Measurements from ENCODE around the gene TMEM128. TPM values are rescaled to one million over a fixed set of nuclear protein-coding genes. Genes with fewer than 3 reads are reported as not detected.

Gene TMEM128
- total RNA-seq, 2 donors from 2014 or later: 16.9 to 18.7 TPM

DNA sequence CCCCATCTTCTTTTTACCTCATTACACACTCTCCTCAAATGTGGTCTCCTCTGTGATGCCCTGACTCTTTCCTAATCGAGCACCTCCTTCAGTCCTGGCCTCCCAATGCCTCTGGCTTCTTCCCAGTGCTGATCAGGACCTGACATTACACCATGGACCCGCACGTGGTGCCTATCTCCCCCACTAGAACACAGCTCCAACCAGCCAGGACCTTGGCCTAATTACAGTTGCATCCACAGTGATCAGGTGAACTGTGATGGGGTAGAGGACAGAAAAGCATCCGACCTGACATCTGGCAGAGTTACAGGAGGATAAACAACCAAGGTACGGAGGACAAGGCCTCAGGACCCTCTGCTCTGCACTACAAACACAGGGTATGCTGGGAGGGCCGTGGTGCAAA, 29.5 kb upstream of the TMEM128 start:
- H3K9me3 ChIP-seq: no peaks in the 10 kb centered on the region
- H3K4me1 ChIP-seq: no peaks in the 10 kb centered on the region
- DNase-seq: no peak
- H3K27ac ChIP-seq: no peak overlapping the region
- TF ChIP-seq, protein P1, sequence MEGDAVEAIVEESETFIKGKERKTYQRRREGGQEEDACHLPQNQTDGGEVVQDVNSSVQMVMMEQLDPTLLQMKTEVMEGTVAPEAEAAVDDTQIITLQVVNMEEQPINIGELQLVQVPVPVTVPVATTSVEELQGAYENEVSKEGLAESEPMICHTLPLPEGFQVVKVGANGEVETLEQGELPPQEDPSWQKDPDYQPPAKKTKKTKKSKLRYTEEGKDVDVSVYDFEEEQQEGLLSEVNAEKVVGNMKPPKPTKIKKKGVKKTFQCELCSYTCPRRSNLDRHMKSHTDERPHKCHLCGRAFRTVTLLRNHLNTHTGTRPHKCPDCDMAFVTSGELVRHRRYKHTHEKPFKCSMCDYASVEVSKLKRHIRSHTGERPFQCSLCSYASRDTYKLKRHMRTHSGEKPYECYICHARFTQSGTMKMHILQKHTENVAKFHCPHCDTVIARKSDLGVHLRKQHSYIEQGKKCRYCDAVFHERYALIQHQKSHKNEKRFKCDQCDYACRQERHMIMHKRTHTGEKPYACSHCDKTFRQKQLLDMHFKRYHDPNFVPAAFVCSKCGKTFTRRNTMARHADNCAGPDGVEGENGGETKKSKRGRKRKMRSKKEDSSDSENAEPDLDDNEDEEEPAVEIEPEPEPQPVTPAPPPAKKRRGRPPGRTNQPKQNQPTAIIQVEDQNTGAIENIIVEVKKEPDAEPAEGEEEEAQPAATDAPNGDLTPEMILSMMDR (IDR thresholded peaks at IDR 0.05): no peak
- intact Hi-C loops (cut with DNase I): no loop called here
- H3K36me3 ChIP-seq: peaks cover 13% of the 10 kb centered on the region
- no peaks in the 10 kb centered on the region for H3K27me3 ChIP-seq
- H3K4me3 ChIP-seq: no peak overlapping the region
- H3K9ac ChIP-seq (ENCODE audit: low read depth in 2 of 2, low read length in 2 of 2): no peak overlapping the region

DNA sequence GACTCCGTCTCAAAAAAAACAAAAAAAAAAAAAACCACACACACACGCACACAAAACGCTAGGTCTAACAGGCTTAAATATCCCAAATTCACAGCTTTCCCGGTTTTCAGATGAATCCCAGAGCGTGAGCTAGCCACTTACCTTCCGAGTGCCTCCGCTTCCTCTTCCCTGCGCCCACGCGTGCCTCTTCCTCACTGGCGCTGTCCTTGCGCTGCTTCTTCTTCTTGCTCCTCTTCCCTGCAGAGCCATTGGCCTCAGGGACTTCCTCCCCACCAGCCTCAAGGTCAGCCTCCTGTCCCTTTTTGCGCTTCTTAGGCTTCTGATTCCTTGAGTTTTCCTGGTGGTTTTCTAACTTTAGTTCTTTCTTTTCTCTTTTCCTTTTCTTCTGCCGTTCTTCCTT, 26.2 kb upstream of the TMEM128 start:
- peaks cover 8% of the 10 kb centered on the region for H3K36me3 ChIP-seq
- no peaks in the 10 kb centered on the region for H3K27me3 ChIP-seq
- TF ChIP-seq, protein P1 (IDR thresholded peaks at IDR 0.05): no peak
- no peak for DNase-seq
- no peak overlapping the region for H3K4me3 ChIP-seq
- intact Hi-C loops (cut with DNase I): no loop called here
- H3K4me1 ChIP-seq: no peaks in the 10 kb centered on the region
- H3K9ac ChIP-seq (ENCODE audit: low read depth in 2 of 2, low read length in 2 of 2): no peak overlapping the region
- no peak overlapping the region for H3K27ac ChIP-seq
- H3K9me3 ChIP-seq: no peaks in the 10 kb centered on the region

DNA sequence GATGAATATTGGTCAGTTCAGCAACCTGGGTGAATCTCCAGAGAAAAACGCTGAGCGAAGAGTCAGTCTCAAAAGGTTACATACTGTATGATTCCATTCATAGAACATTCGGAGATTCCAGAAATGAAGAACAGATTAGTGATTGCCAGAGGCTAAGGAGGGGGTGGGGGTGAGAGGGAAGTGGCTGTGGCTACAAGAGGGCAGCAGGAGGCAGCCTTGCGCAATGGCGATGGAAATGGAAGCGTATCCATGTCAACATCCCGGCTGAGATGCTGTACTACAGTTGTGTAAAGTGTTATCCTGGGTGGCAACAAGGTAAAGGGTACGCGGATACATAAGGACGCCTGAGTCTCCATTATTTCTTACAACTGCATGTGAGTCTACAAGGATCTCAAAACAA, 23.9 kb upstream of the TMEM128 start:
- Histone ChIP-seq H3K9ac (ENCODE audit: low read depth in 2 of 2, low read length in 2 of 2) (no peak overlapping the region), H3K4me3 (no peak overlapping the region), H3K9me3 (no peaks in the 10 kb centered on the region), H3K27me3 (no peaks in the 10 kb centered on the region), H3K4me1 (no peaks in the 10 kb centered on the region), H3K36me3 (no peaks in the 10 kb centered on the region), H3K27ac (no peak overlapping the region)
- TF ChIP-seq, protein P1 (IDR thresholded peaks at IDR 0.05): no peak
- DNase-seq: no peak
- intact Hi-C loops (cut with DNase I): no loop called here

DNA sequence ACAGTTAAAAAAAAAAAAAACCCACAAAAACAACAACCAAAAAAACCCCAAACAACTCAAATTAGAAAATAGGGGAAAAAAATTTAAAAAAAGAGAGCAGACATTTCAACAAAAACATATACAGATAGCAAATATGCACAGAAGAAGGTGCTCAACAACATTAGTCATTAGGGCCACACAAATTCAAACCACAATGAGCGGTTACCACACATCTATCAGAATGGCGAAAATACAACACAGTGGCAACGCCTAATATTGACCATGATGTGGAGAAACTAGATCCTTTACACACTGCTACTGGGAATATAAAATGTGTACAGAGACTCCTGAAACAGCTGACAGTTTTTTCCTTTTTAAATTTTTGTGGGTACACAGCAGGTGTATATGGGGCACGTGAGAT, 22.5 kb upstream of the TMEM128 start:
- TF ChIP-seq, protein P1 (IDR thresholded peaks at IDR 0.05): no peak

DNA sequence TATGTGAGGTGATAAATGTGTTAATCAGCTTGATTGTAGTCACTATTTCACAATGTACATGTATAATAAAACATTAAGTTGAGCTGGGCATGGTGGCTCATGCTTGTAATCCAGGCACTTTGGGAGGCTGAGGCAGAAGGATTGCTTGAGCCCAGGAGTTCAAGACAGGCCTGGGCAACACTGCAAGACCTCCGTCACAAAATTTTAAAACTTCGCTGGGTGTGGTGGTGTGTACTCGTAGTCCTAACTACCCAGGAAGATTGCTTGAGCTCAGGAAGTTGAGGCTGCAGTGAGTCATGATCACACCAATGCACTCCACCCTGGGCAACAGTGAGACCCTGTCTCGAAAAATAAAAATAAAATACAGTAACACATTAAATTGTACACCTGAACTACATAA, 21.8 kb upstream of the TMEM128 start:
- H3K9ac ChIP-seq (ENCODE audit: low read depth in 2 of 2, low read length in 2 of 2): no peak overlapping the region
- H3K27me3 ChIP-seq: no peaks in the 10 kb centered on the region
- no peak overlapping the region for H3K27ac ChIP-seq
- H3K9me3 ChIP-seq: no peaks in the 10 kb centered on the region
- intact Hi-C loops (cut with DNase I): no loop called here
- no peak overlapping the region for H3K4me3 ChIP-seq
- H3K4me1 ChIP-seq: no peaks in the 10 kb centered on the region
- TF ChIP-seq, protein P1 (IDR thresholded peaks at IDR 0.05): no peak
- DNase-seq: no peak
- no peaks in the 10 kb centered on the region for H3K36me3 ChIP-seq

More for the DNA sequence above, 22.5 kb upstream of the TMEM128 start:
- Histone ChIP-seq H3K9ac (ENCODE audit: low read depth in 2 of 2, low read length in 2 of 2) (no peak overlapping the region), H3K4me1 (no peaks in the 10 kb centered on the region), H3K36me3 (no peaks in the 10 kb centered on the region), H3K27me3 (no peaks in the 10 kb centered on the region), H3K9me3 (no peaks in the 10 kb centered on the region), H3K27ac (no peak overlapping the region), H3K4me3 (no peak overlapping the region)
- intact Hi-C loops (cut with DNase I): no loop called here
- no peak for DNase-seq

DNA sequence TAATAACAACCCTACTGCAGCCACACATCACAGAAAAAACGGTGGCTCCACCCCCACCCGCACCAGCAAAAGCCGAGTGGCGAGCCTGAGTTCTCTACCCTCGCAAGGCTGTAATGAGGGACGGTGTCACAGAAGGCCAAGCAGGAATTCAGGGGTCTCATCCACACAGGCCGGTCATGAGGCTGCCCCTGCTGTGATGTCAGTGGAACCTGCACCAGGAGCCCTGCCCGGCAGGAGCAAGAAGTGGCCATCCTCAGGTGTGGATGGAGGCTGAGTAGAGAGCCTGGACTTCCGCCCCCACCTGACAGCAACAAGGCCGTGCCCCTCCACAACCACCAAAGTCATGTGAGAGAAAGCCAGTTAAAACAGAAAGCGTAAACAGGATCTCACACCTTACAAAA, 21.3 kb upstream of the TMEM128 start:
- no peaks in the 10 kb centered on the region for H3K36me3 ChIP-seq
- no peak overlapping the region for H3K27ac ChIP-seq
- no peak overlapping the region for H3K4me3 ChIP-seq

More for the DNA sequence above, 21.3 kb upstream of the TMEM128 start:
- Histone ChIP-seq H3K27me3 (no peaks in the 10 kb centered on the region), H3K9ac (ENCODE audit: low read depth in 2 of 2, low read length in 2 of 2) (no peak overlapping the region), H3K9me3 (no peaks in the 10 kb centered on the region), H3K4me1 (no peaks in the 10 kb centered on the region)
- DNase-seq: no peak
- TF ChIP-seq, protein P1 (IDR thresholded peaks at IDR 0.05): no peak
- intact Hi-C loops (cut with DNase I): no loop called here

Data from colonic mucosa (tissue), 4 donors.